Activated gamma-delta T cell treated with anti-CD3 and anti-CD28 coated beads, Interleukin-2, amount 50 U/mL, for 16 hours (primary cell): ENCODE results near the gene DNAH3.
"Not testable (repeated sequence)": the region's sequence is repeated elsewhere in the genome, so short reads cannot be mapped to it uniquely, and the experiment has no call there.

Source experiments
- DNase-seq: peaks from one replicate; pipeline ENCODE4 v3.0.0-alpha.2; 2020; ENCODE audit warnings: low read depth

Gene DNAH3

DNA sequence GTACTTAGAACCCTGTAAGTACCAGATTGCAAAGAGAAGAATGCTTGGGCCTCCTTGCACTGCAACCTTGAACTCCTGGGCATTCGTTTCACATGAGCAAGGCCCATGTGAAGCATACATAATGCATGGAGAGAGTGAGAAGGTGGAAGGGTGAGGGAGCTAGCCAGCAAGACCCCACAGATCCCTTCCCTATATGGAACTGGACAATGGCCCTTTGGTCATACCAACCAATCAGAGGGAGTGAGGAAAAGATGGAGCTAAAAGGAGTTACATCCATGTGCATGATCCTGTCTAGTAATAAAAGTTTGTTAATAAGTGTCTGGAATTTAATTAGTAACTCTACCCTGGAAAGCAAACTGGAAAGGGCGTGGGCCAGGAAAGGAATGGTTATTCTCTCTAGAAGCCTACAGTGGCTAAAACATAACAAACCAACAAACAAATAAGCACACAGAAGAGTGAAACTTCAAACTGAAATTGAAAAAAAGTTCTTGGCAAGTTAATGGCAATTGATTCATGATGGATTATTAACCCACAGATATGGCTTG, 29.6 kb downstream of the DNAH3 start:
- no peak for DNase-seq

DNA sequence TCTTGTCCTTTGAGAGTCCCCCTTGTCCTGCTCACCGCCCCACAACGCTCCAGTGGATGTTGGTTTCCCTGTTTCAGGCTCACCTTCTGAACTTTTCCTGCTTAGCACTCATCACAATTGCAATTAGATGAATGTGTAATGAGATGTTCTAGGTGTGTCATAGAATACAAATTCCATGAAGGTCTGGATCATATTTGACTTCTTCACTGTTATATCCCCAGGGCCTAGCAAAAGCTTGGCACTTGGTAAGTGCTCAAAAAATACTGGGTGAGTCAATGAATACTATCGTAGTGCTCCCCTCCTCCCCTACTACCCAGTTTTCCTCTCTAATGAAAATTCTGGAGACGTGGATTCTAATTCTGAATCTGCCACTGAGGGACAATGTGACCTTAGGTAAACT, 33.1 kb downstream of the DNAH3 start:
- DNase-seq, result no peak

DNA sequence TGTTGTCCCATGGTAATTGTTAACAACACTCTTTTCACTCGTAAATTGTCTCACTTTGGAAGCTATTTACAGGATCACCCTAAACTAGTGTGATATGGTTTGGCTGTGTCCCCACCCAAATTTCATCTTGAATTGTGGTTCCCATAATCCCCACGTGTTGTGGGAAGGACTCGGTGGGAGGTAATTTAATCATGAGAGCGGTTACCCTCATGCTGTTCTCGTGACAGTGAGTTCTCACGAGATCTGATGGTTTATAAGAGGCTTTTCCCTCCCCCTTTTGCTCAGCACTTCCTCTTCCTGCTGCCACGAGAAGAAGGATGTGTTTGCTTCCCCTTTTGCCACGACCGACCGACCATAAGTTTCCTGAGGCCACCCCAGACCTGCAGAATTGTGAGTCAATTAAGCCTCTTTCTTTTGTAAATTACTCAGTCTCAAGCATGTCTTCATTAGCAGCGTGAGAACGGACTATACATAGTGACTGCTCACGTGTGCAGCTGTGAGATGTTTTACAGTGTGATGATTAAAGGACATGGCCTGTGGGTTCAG, 34.4 kb downstream of the DNAH3 start:
- DNase-seq, result no peak

- DNase-seq, result not testable (repeated sequence)
Observed at GRCh38 chr16:21115551-21115950, 35.1 kb downstream of the DNAH3 start.

DNA sequence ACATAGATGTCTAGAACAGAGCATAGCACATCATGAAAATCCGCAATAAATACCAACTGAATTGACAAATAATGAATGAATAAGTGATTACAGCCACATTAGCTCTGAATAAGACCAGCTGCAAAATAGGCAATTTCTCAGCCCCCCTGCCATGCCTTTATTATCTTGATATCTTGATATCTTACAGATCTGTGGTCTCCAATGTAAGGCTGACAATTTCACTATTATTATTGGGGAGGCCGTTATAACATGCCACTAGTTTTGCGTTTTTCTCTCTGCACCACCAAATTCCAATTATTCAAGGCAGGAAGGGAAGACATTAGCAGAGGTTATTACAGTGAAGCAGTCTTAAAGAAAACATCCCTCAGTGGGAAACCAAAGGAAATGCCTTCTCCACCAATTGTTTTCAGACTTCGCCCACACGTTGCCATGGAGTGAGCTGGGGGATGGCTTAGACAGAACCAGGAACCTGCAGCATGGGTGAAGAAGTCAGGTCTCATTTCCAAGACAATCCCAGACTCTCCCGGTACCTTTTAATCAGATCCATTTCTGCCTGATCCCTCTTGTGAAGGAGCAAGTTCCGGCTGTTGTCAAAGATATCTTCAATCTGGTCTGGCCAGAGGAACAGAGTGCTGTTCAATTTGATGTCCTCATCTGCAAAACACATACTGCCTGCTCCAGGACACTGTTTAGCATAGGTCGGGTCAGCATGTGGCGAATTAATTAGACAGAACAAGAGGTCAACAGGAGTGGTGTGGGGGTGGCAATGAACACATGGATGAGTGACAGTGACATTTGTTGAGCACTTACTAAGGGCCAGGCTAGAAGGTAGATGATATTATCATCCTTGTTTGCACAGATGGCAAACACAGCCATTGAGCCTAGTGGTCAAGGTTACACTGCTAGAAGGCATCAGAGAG, 46.4 kb downstream of the DNAH3 start:
- DNase-seq, result no peak

GRCh38 chr16:21101631-21102420, 48.8 kb downstream of the DNAH3 start:
- peak; percentile 1 for DNase-seq

DNA sequence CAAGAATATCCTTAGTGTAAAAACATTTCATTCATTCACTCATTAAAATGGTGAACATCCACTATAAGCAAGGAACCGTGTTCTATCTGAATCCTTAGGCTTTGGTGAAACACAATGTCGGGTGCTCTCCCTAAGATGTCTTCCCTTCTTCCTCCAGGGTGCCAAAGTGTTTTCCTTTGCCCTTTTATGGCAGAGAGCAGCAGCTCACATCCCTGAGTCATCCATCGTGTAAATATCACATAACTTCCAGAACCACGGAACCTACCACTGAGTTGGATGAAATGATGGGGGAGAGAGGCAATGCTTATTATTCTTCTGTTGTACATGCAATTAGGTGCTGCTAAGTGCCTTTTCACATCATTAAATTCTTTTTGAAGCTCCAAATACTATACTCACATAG, 50.2 kb downstream of the DNAH3 start:
- DNase-seq, result no peak

GRCh38 chr16:21097151-21097550, 53.5 kb downstream of the DNAH3 start:
- DNase-seq, result no peak

DNA sequence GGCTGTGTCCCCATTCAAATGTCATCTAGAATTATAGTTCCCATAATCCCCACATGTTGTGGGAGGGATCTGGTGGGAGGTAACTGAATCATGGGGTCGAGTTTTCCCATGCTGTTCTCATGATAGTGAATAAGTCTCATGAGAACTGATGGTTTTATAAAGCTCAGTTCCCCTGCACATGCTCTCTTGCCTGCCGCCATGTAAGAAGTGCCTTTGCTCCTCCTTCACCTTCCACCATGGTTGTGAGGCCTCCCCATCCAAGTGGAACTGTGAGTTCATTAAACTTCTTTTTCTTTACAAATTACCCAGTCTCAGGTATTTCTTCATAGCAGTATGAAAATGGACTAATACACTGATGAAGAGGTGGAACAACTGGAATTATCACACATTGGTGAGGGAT, 55.9 kb downstream of the DNAH3 start:
- not testable (repeated sequence) for DNase-seq

DNA sequence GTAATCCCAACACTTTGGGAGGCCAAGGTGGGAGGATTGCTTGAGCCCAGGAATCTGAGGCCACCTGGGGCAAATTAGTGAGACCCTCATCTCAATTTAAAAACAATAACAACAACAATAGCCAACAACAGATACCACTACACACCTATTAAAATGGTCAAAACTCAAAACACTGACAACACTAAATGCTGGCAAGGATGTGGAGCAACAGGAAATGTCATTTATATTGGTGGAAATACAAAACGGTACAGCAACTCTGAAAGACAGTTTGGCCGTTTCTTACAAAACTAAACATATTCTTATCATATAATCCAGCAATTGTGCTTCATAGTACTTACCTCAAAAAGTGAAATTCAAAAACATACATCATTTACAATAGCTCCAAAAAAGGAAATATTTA, 57.7 kb downstream of the DNAH3 start:
- no peak for DNase-seq

- DNase-seq, result no peak
Observed at GRCh38 chr16:21088646-21089538, 61.8 kb downstream of the DNAH3 start.

GRCh38 chr16:21088143-21088542, 62.5 kb downstream of the DNAH3 start:
- DNase-seq, result no peak

- DNase-seq, result no peak
Observed at GRCh38 chr16:21084631-21085225, 65.9 kb downstream of the DNAH3 start.

GRCh38 chr16:21083729-21084268, 66.8 kb downstream of the DNAH3 start:
- DNase-seq, result peak; percentile 18

- DNase-seq, result no peak
Observed at GRCh38 chr16:21081329-21081728, 69.3 kb downstream of the DNAH3 start.

- no peak for DNase-seq
Observed at GRCh38 chr16:21078563-21078962, 72.1 kb downstream of the DNAH3 start.

DNA sequence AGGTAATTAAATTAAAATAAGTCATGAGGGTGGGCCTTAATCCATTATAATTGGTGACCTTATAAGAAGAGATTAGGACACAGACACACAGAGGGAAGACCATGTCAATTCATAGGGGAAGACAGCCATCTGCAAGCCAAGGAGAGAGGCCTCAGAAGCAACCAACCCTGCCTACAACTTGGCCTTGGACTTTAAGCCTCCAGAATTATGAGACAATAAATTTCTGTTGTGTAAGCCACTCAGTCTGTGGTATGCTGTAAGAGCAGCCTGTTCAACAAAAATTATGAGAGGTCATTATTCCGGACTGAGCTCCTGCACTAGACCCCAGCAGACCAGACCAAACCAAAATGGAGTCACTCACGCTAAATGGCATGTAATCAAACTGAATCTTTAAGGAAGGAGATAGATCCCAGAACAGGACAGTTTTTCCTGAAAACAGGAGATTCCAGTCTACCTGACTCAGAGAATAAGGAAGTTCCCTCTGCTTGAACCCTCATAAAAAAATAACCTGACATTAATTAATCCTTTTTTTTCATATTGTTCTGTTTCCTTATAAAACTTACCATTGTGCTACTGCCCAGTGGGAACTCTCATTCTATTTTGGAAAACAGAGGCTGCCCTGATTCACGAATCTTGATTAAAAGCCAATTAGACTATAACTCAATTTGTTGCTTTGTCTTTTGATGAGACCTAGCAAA, 74.3 kb downstream of the DNAH3 start:
- no peak for DNase-seq

DNA sequence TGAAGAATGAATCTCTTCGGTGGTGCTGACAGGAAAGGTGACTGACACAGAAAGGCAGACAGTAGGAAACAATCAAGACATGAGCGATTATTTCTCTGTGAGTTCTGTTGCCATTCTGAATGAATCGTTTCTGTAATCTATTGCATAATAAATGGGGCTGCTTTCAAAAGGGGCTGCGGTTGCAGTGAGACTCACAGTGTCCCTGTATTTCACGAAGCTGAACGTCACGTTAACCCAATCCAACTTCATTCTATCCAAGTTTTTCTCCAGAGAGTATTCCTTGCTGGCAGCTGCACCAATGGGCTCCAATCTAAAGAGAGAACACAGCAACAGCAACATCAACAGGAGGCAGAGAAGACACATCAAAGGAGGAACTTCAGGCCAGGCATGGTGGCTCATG, 75.4 kb downstream of the DNAH3 start:
- DNase-seq, result no peak

DNA sequence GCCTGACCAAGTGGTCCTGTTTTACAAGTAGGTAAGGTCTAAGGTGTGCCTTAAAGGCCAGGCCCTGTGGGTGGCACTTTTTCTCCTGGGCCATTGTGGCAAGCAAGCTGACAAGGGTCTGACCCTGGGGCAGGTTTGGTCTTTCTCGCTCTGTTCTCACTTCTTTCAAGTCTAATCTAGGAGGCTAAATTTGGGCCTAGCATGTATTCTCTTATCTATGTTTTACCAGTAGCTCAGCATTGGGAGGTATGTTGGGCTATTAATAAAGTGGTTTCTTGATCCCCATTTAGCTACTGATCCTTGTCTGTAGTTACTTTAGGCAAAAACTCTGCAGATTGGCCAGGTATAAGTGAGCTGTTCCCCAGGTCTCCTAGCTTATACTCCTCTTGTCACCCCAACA, 77.7 kb downstream of the DNAH3 start:
- DNase-seq, result no peak

DNA sequence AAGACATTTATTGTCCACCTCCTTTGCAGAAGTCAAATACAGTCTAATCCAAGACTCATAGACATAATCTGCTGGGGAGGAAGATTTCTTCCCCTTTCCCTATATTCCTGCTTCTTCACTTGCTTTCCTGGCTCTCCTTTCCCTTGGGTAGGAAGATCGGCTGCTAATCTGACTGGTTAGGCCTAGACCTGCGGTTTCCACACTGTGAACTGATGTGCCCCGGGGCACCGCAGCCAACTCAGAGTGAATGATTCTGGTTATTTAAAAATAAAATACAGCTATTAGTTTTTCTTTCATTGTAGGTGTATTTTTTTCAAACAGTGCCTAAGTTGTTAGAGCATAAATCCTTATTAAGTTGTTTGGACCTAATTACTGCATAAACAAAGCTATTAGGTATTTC, 78.9 kb downstream of the DNAH3 start:
- DNase-seq, result no peak
